Gastrocnemius medialis (tissue), 4 donors: ENCODE results near the gene PRKAG3. TPM values are rescaled to one million over a fixed set of nuclear protein-coding genes. Genes with fewer than 3 reads are reported as not detected.

Experiments used
- ATAC-seq, 2 donors: fragments of 150-250 bp; one replicate each; pipeline ENCODE4 v1.9.1; 2016
- DNase-seq, 2 donors: peaks; one replicate each; pipeline ENCODE4 v3.0.0-alpha.2; 2019
- H3K27ac ChIP-seq, 4 donors: fragments of 200-600 bp; sonication (generic); 1 replicate in 1 of 4; 2 replicates in 3 of 4; pipeline ENCODE4 v1.5.1; 2016 to 2018; ENCODE audit warnings: mild to moderate bottlenecking in 2 of 4, moderate library complexity in 1 of 4
- H3K27me3 ChIP-seq, 3 donors: fragments of 200-600 bp; sonication (generic) in 2 of 3; 1 replicate in 1 of 3; 2 replicates in 2 of 3; pipeline versions ENCODE4 v1.5.1 to v1.6.0; 2016 to 2019; ENCODE audit warnings: mild to moderate bottlenecking in 1 of 3, moderate library complexity in 1 of 3
- H3K36me3 ChIP-seq, 2 donors: fragments of 200-600 bp; sonication (generic) in 1 of 2; one replicate each; pipeline ENCODE4 v1.5.1; 2017 to 2018
- H3K4me1 ChIP-seq, 2 donors: fragments of 200-600 bp; sonication (generic) in 1 of 2; one replicate each; pipeline ENCODE4 v1.5.1; 2016 to 2017; ENCODE audit warnings: mild to moderate bottlenecking in 2 of 2
- H3K4me3 ChIP-seq, 4 donors: fragments of 200-600 bp; sonication (generic) in 3 of 4; 1 replicate in 1 of 4; 2 replicates in 3 of 4; pipeline ENCODE4 v1.5.1; 2016 to 2019; ENCODE audit warnings: mild to moderate bottlenecking in 2 of 4
- H3K9me3 ChIP-seq, 3 donors: fragments of 200-600 bp; sonication (generic) in 2 of 3; 1 replicate in 1 of 3; 2 replicates in 2 of 3; pipeline ENCODE4 v1.5.1; 2016 to 2019
- CTCF ChIP-seq, 5 experiments: fragments of 450-650 bp in 3 of 5; fragments of 200-600 bp in 2 of 5; sonication (generic) in 2 of 5; IDR thresholded peaks in 4 of 5; conservative IDR thresholded peaks in 1 of 5; 1 replicate in 4 of 5; 2 replicates in 1 of 5; pipeline ENCODE4 v1.5.1; 2016 to 2019; ENCODE audit warnings: antibody characterized with exemption in 5 of 5, mild to moderate bottlenecking in 3 of 5, moderate library complexity in 3 of 5
- POLR2A ChIP-seq, 2 donors: fragments of 450-650 bp; IDR thresholded peaks; one replicate each; pipeline ENCODE4 v1.6.1; 2017; ENCODE audit warnings: antibody characterized with exemption in 2 of 2, mild to moderate bottlenecking in 2 of 2, moderate library complexity in 2 of 2
- in situ Hi-C, 4 donors: fragments of 200-750 bp; cut with MboI; loops; one replicate each; pipeline versions ENCODE4 v1.15.0 to v1.8.0; 2017; ENCODE audit warnings: low sequenced_read_pairs in 4 of 4
- intact Hi-C: fragments of 100-400 bp; cut with DNase I; formaldehyde crosslinking; loops from one replicate; pipeline ENCODE4 v1.15.1; 2023; ENCODE audit warnings: low total_unique reads
- total RNA-seq, 4 donors: library from RNA; depleted of rRNA; stranded (reverse); fragments of >200 nt; gene quantifications; one replicate each; pipeline versions ENCODE4 v1.1.0 to v1.2.3, GENCODE V29; 2016

Gene PRKAG3
- total RNA-seq, 4 donors from 2014 or later = 8.3 to 65.4 (median 44.3) TPM

GRCh38 chr2:218802386-218802994, 29.1 kb downstream of the PRKAG3 start:
- Histone ChIP-seq H3K27me3 (no peaks in the 10 kb centered on the region), H3K4me3 (no peak overlapping the region), H3K36me3 (no peaks in the 10 kb centered on the region), H3K4me1 (peaks cover 17 to 40% of the 10 kb centered on the region in 2 donors), H3K9me3 (no peaks in the 10 kb centered on the region), H3K27ac (peak overlapping the region; percentile 36 to 70 (median 46))
- DNase-seq = no peak
- no peak for ATAC-seq
- intact Hi-C loops = no loop called here
- no peak for TF ChIP-seq CTCF (IDR thresholded peaks at IDR 0.05 in 4 of 5, conservative IDR thresholded peaks at IDR 0.05 in 1 of 5)
- no peak for TF ChIP-seq POLR2A (IDR thresholded peaks at IDR 0.05)
- in situ Hi-C loops = no loop called here

GRCh38 chr2:218799990-218800389, 31.6 kb downstream of the PRKAG3 start:
- no peak overlapping the region for H3K4me3 ChIP-seq
- ATAC-seq = no peak
- intact Hi-C loops = no loop called here

GRCh38 chr2:218798767-218799504, 32.7 kb downstream of the PRKAG3 start:
- Histone ChIP-seq H3K9me3 (no peaks in the 10 kb centered on the region), H3K27ac (no peak overlapping the region), H3K4me3 (no peak overlapping the region), H3K36me3 (no peaks in the 10 kb centered on the region), H3K4me1 (peaks cover 0 to 13% of the 10 kb centered on the region in 2 donors), H3K27me3 (no peaks in the 10 kb centered on the region)
- TF ChIP-seq POLR2A (IDR thresholded peaks at IDR 0.05) (no peak), CTCF (IDR thresholded peaks at IDR 0.05 in 4 of 5, conservative IDR thresholded peaks at IDR 0.05 in 1 of 5) (no peak)
- no peak for ATAC-seq
- in situ Hi-C loops (no loop called here), intact Hi-C loops (no loop called here)
- DNase-seq = no peak

More at GRCh38 chr2:218799990-218800389, 31.6 kb downstream of the PRKAG3 start:
- H3K4me1 ChIP-seq = peaks cover 0 to 17% of the 10 kb centered on the region in 2 donors
- no peak for DNase-seq
- H3K36me3 ChIP-seq = no peaks in the 10 kb centered on the region
- no peak overlapping the region for H3K27ac ChIP-seq
- in situ Hi-C loops = no loop called here
- TF ChIP-seq POLR2A (IDR thresholded peaks at IDR 0.05) (no peak), CTCF (IDR thresholded peaks at IDR 0.05 in 4 of 5, conservative IDR thresholded peaks at IDR 0.05 in 1 of 5) (no peak)
- no peaks in the 10 kb centered on the region for H3K27me3 ChIP-seq
- no peaks in the 10 kb centered on the region for H3K9me3 ChIP-seq

GRCh38 chr2:218796691-218797090, 34.9 kb downstream of the PRKAG3 start:
- no peak overlapping the region for H3K4me3 ChIP-seq
- no peak for DNase-seq
- no peaks in the 10 kb centered on the region for H3K27me3 ChIP-seq
- in situ Hi-C loops = no loop called here
- no peak overlapping the region for H3K27ac ChIP-seq
- H3K9me3 ChIP-seq = no peaks in the 10 kb centered on the region
- TF ChIP-seq POLR2A (IDR thresholded peaks at IDR 0.05) (no peak), CTCF (IDR thresholded peaks at IDR 0.05 in 4 of 5, conservative IDR thresholded peaks at IDR 0.05 in 1 of 5) (no peak)
- no peaks in the 10 kb centered on the region for H3K36me3 ChIP-seq
- intact Hi-C loops = no loop called here
- ATAC-seq = no peak
- peaks cover 3 to 4% of the 10 kb centered on the region in 2 donors for H3K4me1 ChIP-seq
